Panc1 (cell line): ENCODE data around the gene PAX5. TPM values are rescaled to one million over a fixed set of nuclear protein-coding genes. Genes with fewer than 3 reads are reported as not detected.
A peak's percentile ranks its signal among the peaks of the same experiment; 100 is the strongest.

Experiments used
- ATAC-seq: fragments of 200-7000 bp; cut with Tn5 transposase; 2 replicates; pipeline ENCODE4 v1.9.1; 2020; ENCODE audit warnings: mild to moderate bottlenecking, moderate library complexity
- BruUV-seq: library from RNA; stranded (reverse); fragments of 400-500 nt; replicated peaks from 2 replicates; lab custom pipeline; 2021; lab: Mats Ljungman, UMichigan
- CTCF ChIA-PET: fragments of 300-600 bp; sonication (Branson Sonifier 250); formaldehyde crosslinking; loops from one replicate; lab custom pipeline; 2022; ENCODE audit warnings: antibody characterized with exemption; lab: Charles Lee
- POLR2A ChIA-PET: fragments of 300-600 bp; sonication (Branson Sonifier 250); formaldehyde crosslinking; loops from one replicate; lab custom pipeline; 2022; ENCODE audit warnings: antibody characterized with exemption; lab: Charles Lee
- DNase-seq: peaks from one replicate; pipeline ENCODE4 v3.0.0-alpha.2; 2010; ENCODE audit warnings: low read depth, low spot score
- H3K27ac ChIP-seq: 2 replicates; pipeline ENCODE4 v1.5.1; 2011; ENCODE audit warnings: mild to moderate bottlenecking, low read length, inconsistent platforms
- H3K27me3 ChIP-seq: fragments of 200-500 bp; sonication (Bioruptor generic); 2 replicates; pipeline ENCODE4 v1.6.0; 2014; ENCODE audit warnings: low read length, inconsistent platforms; ENCODE audit not compliant: control insufficient read depth, insufficient read depth
- H3K36me3 ChIP-seq: fragments of 200-500 bp; sonication (Bioruptor generic); 2 replicates; pipeline ENCODE4 v1.5.1; 2014; ENCODE audit warnings: inconsistent platforms, mild to moderate bottlenecking, low read length, moderate library complexity; ENCODE audit not compliant: control insufficient read depth, insufficient read depth
- H3K4me1 ChIP-seq: 2 replicates; pipeline ENCODE4 v1.5.1; 2011; ENCODE audit warnings: inconsistent platforms, mild to moderate bottlenecking, low read length, moderate library complexity; ENCODE audit not compliant: control insufficient read depth, insufficient read depth
- H3K4me3 ChIP-seq, 2 experiments: 2 replicates each; pipeline ENCODE4 v1.5.1; 2011 to 2012; ENCODE audit warnings: low read depth in 2 of 2, low read length in 2 of 2, mild to moderate bottlenecking in 2 of 2, inconsistent platforms in 1 of 2, moderate library complexity in 1 of 2
- H3K9me3 ChIP-seq: fragments of 200-500 bp; sonication (Bioruptor generic); 2 replicates; pipeline ENCODE4 v1.5.1; 2014; ENCODE audit warnings: low read depth, mild to moderate bottlenecking, inconsistent platforms, low read length, moderate library complexity; ENCODE audit not compliant: control insufficient read depth, insufficient read depth
- CTCF ChIP-seq: fragments of 450-650 bp; IDR thresholded peaks from 2 replicates; pipeline ENCODE4 v1.5.1; 2017; ENCODE audit warnings: mild to moderate bottlenecking
- POLR2AphosphoS5 ChIP-seq: IDR thresholded peaks from 2 replicates; pipeline ENCODE4 v1.6.1; 2012; ENCODE audit warnings: mild to moderate bottlenecking, low read depth, low read length, moderate library complexity
- REST ChIP-seq, 2 experiments: IDR thresholded peaks; 2 replicates each; pipeline ENCODE4 v1.6.1; 2011 to 2012; ENCODE audit warnings: low read depth in 2 of 2, control low read depth in 1 of 2, low read length in 1 of 2, mild to moderate bottlenecking in 1 of 2, moderate library complexity in 1 of 2; ENCODE audit not compliant: insufficient read depth in 1 of 2
- SIN3A ChIP-seq: IDR thresholded peaks from 2 replicates; pipeline ENCODE4 v1.6.1; 2012; ENCODE audit warnings: low read depth, mild to moderate bottlenecking, low read length, moderate library complexity, borderline replicate concordance; ENCODE audit not compliant: insufficient read depth
- TCF7L2 ChIP-seq: IDR thresholded peaks from 2 replicates; pipeline ENCODE4 v1.6.1; 2011; ENCODE audit warnings: mild to moderate bottlenecking, low read depth, low read length, inconsistent platforms
- in situ Hi-C: cut with HindIII; loops from 2 replicates; pipeline ENCODE4 v1.10.0; 2016; ENCODE audit warnings: low sequenced_read_pairs, low pct_unique_long_range_greater_than_20kb
- intact Hi-C: fragments of 100-400 bp; cut with micrococcal nuclease; formaldehyde crosslinking; loops from one replicate; pipeline ENCODE4 v1.10.0; 2022; ENCODE audit not compliant: unreplicated experiment
- total RNA-seq: library from RNA; stranded (reverse); gene quantifications from one replicate; pipeline ENCODE4 v1.2.1, GENCODE V29; 2021; ENCODE audit not compliant: unreplicated experiment

PAX5 gene
- total RNA-seq, 1 experiment from 2014 or later, result 0.39 TPM

GRCh38 chr9:36911601-36912412, 122.3 kb downstream of the PAX5 start:
- CTCF ChIA-PET, result interaction anchor here (0.6 to 1.2 kb wide), 2 partner anchors 64 to 456 kb away, joined by 3 read pairs; no protein-coding TSS in a partner anchor

More at GRCh38 chr9:36911601-36912412, 122.3 kb downstream of the PAX5 start:
- Histone ChIP-seq H3K4me3 (no peak overlapping the region), H3K27ac (no peak overlapping the region), H3K4me1 (peaks cover 12% of the 10 kb centered on the region; the same call in 1 of the 2 replicates), H3K27me3 (no peaks in the 10 kb centered on the region), H3K36me3 (no peaks in the 10 kb centered on the region), H3K9me3 (no peaks in the 10 kb centered on the region; the same call in 1 of the 2 replicates)
- TF ChIP-seq SIN3A, result no peak
- no peak for TF ChIP-seq REST (IDR thresholded peaks at IDR 0.05; ENCODE audit: insufficient read depth in 1 of 2, low read depth in 2 of 2, low read length in 1 of 2)
- TF ChIP-seq CTCF, result no peak
- TF ChIP-seq TCF7L2, result no peak
- no peak for TF ChIP-seq POLR2AphosphoS5
- BruUV-seq, result no TSS peak
- DNase-seq, result no peak
- POLR2A ChIA-PET, result no interaction called here
- peak; percentile 39; the same call in 1 of the 2 replicates for ATAC-seq
- intact Hi-C loops, result no loop called here
- in situ Hi-C loops, result no loop called here
